Adipose tissue (tissue), 3 donors: Measurements from ENCODE around the gene EXOSC5. TPM values are rescaled to one million over a fixed set of nuclear protein-coding genes. Genes with fewer than 3 reads are reported as not detected.
"Not testable (repeated sequence)": the region's sequence is repeated elsewhere in the genome, so short reads cannot be mapped to it uniquely, and the experiment has no call there.

Experiments used
- H3K27ac ChIP-seq: one replicate; pipeline ENCODE4 v1.5.1; 2013; ENCODE audit warnings: low read depth, low read length
- WGBS, 3 donors: extraction: QIAGEN DNeasy Blood & Tissue Kit; methylation state at CpG; one replicate each; pipeline ENCODE4 v1.1.7; 2013; 5-methylcytosine and 5-hydroxymethylcytosine counted together
- polyA plus RNA-seq, 3 donors: library from polyadenylated mRNA; stranded (reverse); fragments of 200-250 nt; gene quantifications; one replicate each; pipeline ENCODE4 v1.2.3, GENCODE V29; 2013
- donor health status: healthy with polysubstance abuse.
- donor health status: Bipolar disorder and iron deficiency.
- donor health status: healthy.

The EXOSC5 gene
- polyA plus RNA-seq, 3 donors: 18.4 to 40.2 (median 33.1) TPM

DNA sequence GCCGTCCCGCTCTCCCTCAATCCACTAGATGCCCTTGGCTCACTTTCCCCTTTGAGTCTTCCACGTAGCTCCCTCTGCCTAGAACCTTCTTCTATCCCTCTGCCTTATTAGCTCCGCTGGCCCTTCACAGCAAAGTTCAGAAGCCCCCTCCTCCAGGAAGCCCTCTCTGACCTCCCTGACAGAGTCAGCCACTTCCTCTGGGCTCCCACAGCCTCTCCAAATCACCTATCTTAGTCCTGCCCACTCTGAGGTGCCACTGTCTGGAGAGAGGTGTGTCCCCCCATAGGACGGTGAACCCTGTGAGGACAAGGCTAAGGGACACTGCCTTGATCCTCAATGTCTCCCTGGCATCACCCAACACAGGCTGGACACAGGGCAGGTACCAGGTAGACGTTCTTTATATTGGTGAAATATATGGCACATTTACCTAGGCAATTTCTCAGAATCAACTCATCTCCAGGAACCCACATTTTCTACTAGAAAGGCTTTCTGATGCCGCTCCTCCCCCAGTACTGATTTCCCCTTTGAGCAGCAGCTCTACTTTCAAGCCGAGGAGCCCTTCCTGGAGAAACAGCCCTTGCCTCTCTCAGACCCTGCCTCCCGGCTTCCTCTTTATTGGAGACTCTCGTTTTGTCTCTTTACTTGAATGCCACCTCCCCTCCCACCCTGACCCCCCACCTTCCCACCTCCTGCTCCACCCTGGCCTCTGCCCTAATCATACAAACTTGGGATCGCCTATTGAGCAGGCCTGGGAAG is 40.0 kb downstream of the EXOSC5 start:
- H3K27ac ChIP-seq: no peak overlapping the region
- 66 to 79% (median 69%) methylated on average over 11 of the region's 11 CpGs for WGBS, 3 donors

DNA sequence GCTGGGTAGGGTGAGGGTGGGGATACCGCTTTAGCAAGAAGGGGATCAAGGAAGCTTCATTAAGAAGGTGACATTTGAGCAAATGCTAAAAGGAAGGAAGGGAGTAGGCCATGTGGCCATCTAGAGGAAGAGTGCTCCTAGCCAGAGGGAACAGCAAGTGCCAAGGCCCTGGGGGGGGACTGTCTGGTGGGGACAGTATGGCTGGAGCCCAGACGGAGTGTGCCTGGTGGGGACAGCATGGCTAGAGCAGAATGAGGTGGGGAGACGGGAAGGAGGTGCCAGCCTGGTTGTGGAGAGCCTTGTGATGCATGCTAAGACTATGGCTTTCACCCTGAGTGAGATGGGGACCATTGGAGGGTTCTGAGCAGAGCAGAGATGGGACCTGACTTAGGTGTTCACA is 41.4 kb downstream of the EXOSC5 start:
- 49 to 79% (median 63%) methylated on average over 3 of the region's 3 CpGs for WGBS, 3 donors
- H3K27ac ChIP-seq: no peak overlapping the region

DNA sequence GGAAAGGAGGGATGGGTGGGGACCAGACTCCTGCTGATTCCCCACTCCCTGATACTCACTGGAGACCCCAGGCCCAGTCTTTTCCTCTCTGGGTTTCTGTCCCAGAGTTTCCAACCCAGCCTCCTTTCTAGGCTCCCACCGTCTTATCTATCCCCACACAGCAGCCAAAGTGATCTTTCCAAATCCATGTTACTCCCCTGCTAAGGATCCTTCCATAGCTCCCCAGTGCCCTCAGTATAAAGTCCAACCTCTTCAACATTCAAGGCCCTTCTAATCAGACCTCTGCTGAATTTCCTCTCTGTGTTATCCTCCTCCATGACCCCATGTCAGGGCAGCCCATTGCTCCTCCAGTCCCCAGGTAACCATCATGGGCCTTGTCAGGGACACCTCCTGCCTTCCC is 42.1 kb downstream of the EXOSC5 start:
- 88 to 100% (median 100%) methylated on average over 1 of the region's 1 CpG for whole genome bisulfite sequencing, 3 donors

DNA sequence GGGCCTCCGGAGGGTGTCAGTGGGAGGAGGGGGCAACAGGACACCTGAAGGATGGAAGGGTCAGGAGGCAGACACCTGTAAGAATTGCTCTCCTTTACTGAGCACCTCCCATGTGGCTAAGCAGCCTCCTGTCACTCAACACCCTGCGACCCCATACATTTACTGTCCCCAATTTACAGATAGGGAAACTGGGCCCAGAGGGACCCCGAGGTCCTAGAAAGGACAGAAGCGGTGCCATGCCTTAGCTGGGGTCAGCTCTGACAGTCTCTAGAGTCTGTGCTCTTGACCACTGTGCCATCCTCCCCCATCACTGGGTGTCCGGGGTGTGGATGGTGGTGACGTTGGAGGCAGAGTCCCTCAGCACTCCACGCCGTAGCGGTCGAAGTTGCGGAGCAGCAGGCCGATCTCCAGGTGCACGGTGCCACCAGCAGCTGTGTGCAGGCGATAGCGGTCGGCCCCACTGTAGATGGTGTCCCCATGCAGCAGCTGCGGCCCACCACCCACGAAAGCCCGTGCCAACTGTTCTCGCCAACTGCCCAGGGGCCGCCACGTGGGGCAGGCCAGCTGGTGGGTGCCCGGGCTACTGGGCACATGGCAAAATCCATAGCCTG is 42.7 kb downstream of the EXOSC5 start:
- 89 to 92% (median 90%) methylated on average over 23 of the region's 23 CpGs for WGBS, 3 donors
- no peak overlapping the region for H3K27ac ChIP-seq

More for the DNA sequence above, 42.1 kb downstream of the EXOSC5 start:
- no peak overlapping the region for H3K27ac ChIP-seq

DNA sequence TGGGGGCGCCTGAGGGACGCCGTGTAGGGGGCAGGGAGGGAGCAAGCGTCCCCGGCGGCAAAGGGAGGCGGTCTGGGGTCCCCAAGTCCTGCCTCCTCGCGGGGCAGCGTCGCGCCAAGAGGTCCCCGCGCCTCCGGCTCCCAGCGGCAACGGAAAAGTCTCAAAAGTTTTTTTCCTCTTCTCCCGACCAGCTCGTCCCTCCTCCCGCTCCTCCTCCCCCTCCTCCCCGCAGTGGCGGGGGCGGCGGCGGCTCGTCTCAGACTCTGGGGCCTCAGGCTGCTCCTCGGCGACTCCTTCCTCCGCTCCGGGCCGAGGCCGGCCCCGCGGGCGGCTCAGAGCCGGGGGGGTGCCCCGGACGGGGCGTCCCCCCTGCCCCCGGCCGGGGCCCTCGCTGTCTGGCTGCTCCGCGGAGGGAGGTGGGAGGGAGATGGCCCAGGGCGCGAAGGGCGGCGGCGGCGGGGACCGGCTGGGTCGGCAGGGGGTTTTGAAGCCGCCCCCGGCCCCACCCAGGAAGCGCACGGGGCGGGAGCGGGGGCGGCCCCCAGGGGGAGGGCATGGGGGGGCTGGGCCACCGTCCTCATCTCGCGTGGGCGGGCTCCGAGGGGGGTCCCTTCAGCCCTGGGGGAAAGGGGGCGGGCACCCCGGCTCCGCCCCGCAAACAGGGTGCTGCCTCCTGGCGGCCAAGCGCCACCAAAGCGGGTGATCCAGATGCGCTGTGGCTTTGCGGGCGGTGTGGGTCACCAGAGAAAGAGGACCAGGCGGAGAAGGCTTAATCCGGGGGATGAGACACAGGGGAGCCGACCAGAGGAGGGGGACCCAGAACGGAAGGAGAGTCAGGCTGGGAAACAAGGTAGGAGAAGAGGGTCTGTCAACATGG is 43.5 kb downstream of the EXOSC5 start, which contains the start of gene TGFB1:
Gene TGFB1 (minus strand): TSS at position 457 of the 877 bp plus-strand sequence. CDS start 878 bp downstream, outside the sequence.
- H3K27ac ChIP-seq: peak within 1 kb of the TSS; percentile 62
- 1% methylated on average over 44 to 78 of the region's 78 CpGs for WGBS, 3 donors

DNA sequence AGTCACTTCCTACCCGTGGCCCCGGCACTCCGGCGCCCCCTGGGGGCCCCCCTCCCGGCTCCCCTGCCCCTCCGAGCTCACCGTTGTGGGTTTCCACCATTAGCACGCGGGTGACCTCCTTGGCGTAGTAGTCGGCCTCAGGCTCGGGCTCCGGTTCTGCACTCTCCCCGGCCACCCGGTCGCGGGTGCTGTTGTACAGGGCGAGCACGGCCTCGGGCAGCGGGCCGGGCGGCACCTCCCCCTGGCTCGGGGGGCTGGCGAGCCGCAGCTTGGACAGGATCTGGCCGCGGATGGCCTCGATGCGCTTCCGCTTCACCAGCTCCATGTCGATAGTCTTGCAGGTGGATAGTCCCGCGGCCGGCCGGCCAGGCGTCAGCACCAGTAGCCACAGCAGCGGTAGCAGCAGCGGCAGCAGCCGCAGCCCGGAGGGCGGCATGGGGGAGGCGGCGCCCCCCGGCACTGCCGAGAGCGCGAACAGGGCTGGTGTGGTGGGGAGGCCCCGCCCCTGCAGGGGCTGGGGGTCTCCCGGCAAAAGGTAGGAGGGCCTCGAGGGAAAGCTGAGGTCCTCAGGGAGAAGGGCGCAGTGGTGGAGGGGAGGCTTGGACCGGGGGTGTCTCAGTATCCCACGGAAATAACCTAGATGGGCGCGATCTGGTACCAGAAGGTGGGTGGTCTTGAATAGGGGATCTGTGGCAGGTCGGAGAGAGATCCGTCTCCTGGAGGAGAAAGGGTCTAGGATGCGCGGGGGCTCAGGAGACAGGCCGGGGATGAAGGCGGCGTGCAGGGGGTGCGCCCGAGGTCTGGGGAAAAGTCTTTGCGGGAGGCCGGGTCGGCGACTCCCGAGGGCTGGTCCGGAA is 44.3 kb downstream of the EXOSC5 start:
- no peak overlapping the region for H3K27ac ChIP-seq
- 0 to 1% (median 1%) methylated on average over 65 to 71 of the region's 71 CpGs for WGBS, 3 donors

DNA sequence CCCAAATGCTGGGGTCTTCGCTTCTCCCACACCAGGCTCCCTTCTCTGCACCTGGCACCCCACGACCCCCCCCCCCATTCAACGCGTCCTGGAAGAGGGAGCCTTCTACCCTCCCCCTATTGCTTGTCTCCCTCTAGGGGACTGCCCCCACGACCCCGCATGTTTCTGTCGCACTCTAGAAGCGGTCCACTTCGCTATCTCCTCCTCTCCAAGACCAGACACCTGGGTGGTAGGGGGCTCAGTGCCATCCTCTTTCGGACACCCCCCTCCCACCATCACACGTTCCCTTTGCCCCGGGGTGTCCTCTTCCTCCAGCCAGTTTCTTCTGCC is 44.9 kb downstream of the EXOSC5 start:
- 0 to 2% (median 1%) methylated on average over 12 of the region's 12 CpGs for WGBS, 3 donors
- H3K27ac ChIP-seq: peak overlapping the region; percentile 7

DNA sequence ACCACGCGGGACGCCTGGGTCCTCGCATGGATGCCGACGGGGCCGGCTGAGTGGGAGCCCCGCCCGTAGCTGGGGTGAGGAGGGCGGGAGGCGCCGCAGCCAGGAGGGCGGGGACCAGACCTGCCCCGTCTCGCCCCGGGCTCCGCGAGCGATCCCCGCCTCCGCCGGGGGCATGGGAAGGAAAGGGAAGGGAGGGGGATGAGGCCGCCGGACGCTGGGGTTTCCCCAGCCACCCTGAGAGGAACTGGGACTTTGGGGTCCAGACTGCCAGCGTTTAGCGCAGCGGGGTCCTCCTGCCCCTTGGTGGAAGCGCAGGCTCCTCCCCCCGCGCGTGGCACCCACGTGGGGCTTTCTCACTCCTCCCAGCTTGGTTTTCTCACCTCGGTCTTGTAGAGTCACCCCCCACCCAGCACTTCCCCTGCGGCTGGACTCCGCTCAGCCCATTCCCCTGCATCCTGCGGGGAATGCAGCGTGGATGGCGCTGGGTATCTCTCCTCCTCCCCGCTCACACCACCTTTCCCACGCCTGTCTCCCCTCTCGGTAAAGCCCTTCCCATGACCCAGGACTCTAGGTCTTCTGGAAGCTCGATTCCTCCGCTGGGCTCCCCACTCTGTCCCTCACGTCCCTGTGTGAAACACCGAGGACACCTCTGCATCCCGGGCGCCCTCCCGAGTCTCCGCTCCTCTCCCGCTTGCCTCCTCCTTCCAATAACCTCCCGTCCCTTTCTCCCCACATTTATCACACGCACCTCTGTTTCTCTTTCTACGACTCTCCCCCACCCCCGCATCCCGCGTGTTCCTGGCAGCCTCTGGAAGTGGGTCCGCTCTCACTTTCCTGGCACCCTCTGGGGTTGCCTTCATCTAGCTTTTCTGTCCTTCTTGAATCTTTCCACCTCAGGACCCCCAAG is 45.6 kb downstream of the EXOSC5 start:
- peak overlapping the region; percentile 7 for H3K27ac ChIP-seq
- 1% methylated on average over 35 to 58 of the region's 58 CpGs for WGBS, 3 donors

DNA sequence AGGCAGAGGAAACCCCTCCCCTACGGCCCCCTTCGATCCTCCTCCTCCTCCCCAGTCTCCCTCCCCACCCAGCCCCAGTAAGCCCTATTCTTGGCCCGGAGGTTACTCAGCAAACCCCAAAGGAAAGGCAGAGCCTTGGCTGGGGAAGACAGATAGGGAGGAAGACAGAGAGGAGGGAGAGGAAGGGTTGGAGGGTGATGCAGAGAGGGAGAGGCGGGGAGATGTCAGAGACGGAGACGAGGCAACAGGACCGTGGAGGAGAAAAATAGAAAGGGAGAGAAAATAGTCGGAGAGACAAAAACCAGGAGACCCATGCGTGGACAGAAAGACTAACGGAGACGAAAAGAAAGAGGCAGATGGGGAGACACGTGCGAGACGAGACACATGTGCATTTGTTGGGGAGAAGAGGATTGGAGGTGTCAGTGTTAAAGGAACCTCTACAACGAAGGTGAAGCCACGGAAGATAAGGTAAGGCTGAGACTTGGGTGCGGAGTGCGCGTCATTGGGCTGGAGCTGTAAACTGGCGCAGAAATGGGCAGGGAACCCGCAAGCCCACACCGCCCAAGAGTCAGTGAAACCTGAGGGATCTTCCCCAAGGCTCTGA is 46.3 kb downstream of the EXOSC5 start:
- H3K27ac ChIP-seq: no peak overlapping the region
- 1 to 17% (median 2%) methylated on average over 21 to 22 of the region's 22 CpGs for WGBS, 3 donors

DNA sequence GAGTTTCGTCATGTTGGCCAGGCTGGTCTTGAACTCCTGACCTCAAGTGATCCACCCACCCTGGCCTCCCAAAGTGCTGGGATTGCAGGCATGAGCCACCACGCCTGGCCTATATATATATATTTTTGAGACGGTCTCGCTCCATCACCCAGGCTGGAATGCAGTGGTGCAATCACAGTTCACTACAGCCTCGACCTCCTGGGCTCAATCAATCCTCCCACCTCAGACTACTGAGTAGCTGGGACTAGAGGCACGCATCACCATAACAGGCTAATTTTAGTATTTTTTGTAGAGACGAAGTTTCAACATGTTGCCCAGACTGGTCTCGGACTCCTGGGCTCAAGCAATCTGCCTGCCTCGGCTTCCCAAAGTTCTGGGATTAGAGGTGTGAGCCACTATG is 50.2 kb downstream of the EXOSC5 start:
- 91 to 94% (median 91%) methylated on average over 9 of the region's 9 CpGs for WGBS, 3 donors
- H3K27ac ChIP-seq: not testable (repeated sequence)

DNA sequence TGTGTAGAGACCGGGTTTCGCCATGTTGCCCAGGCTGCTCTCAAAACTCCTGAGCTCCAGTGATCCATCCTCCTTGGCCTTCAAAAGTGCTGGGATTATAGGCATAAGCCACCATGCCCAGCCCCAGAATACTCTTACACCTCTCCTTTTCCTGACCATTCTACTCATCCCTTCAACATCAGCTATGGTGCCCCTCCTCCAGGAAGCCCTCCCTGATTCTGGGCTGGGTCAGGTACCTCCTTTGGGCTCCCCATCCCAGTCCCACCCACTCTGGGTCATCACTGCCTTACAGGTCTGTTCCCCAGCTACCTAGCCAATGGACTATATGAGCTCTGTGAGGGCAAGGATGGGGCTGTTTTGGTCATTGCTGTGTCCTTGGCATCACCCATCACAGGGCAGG is 53.0 kb downstream of the EXOSC5 start:
- no peak overlapping the region for H3K27ac ChIP-seq
- 94 to 98% (median 95%) methylated on average over 2 of the region's 2 CpGs for WGBS, 3 donors

DNA sequence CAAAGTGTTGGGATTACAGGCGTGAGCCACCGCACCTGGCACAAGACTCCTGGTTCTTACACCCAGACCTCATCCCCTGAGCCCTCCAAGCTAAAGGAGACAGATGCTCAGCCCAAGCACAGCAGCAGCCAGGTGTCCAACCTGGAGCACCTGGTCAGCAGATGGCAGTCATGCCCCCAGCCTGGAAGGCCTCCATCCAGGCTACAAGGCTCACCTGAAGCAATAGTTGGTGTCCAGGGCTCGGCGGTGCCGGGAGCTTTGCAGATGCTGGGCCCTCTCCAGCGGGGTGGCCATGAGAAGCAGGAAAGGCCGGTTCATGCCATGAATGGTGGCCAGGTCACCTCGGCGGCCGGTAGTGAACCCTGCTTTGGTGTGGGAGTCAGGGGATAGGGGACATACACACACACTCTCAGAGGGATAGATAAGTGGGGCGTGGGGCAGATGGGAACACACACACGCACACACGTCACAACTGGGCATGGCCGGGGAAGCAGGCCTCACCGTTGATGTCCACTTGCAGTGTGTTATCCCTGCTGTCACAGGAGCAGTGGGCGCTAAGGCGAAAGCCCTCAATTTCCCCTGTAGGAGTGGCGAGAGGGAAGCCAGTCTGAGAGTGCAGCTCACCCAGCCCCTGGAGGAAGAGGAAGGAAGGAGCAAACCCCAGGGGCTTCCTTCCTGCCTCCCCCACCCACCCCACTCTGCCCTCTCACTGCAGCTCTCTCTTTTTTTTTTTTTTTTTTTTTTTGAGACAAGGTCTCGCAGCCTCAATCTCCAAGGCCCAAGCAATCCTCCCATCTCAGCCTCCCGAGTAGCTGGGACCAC is 55.3 kb downstream of the EXOSC5 start:
- WGBS, 3 donors: 50 to 78% (median 75%) methylated on average over 18 to 20 of the region's 20 CpGs
- no peak overlapping the region for H3K27ac ChIP-seq

DNA sequence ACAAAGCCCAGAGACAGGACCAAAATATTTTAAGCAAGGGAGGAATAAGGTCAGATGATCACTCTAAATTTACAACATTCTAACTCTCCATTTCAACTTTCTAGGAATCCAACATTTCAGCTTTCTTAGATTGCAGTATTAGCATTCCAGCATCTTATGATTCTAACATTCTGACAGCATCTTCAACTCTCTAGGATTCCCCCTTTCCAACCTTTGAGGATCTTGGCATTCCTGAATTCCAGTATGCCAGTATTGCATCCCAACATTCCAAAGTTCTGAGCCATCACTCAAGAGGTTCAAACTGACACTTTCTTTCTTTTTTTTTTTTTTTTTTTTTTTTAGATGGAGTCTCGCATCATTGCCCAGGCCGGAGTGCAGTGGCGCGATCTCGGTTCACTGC is 57.2 kb downstream of the EXOSC5 start:
- WGBS, 3 donors: 95 to 98% (median 96%) methylated on average over 5 of the region's 5 CpGs

More for the DNA sequence above, 57.2 kb downstream of the EXOSC5 start:
- no peak overlapping the region for H3K27ac ChIP-seq
